Measurements from ENCODE around the gene MOB3B.

- TF ChIP-seq EZH2 (IDR thresholded peaks at IDR 0.05): no peak
- no peak for TF ChIP-seq CTCF (IDR thresholded peaks at IDR 0.05)
Measured at GRCh38 chr9:27565696-27566095, 36.1 kb upstream of the MOB3B start.
